HUES6 (cell line): ENCODE data around the gene KIAA1328.
"Not testable (repeated sequence)": the region's sequence is repeated elsewhere in the genome, so short reads cannot be mapped to it uniquely, and the experiment has no call there.

ENCODE experiments used
- H3K27ac ChIP-seq: 2 replicates; pipeline ENCODE4 v1.7.0; 2013; ENCODE audit warnings: low read depth, mild to moderate bottlenecking, low read length, inconsistent platforms
- H3K27me3 ChIP-seq: 2 replicates; pipeline ENCODE4 v1.6.1; 2013; ENCODE audit warnings: low read length; ENCODE audit not compliant: control insufficient read depth, insufficient read depth
- H3K36me3 ChIP-seq: 2 replicates; pipeline ENCODE4 v1.6.1; 2013; ENCODE audit warnings: low read length; ENCODE audit not compliant: control insufficient read depth, insufficient read depth
- H3K4me1 ChIP-seq: 2 replicates; pipeline ENCODE4 v1.6.1; 2013; ENCODE audit warnings: low read length; ENCODE audit not compliant: control insufficient read depth, insufficient read depth
- H3K4me3 ChIP-seq: 2 replicates; pipeline ENCODE4 v1.5.1; 2013; ENCODE audit warnings: low read depth, low read length
- H3K9ac ChIP-seq: one replicate; pipeline ENCODE4 v1.6.1; 2013; ENCODE audit warnings: mild to moderate bottlenecking, low read length
- H3K9me3 ChIP-seq: 2 replicates; pipeline ENCODE4 v1.6.1; 2013; ENCODE audit warnings: low read depth, low read length; ENCODE audit not compliant: control insufficient read depth, insufficient read depth

Gene KIAA1328

GRCh38 chr18:37138456-37138855 is 309.5 kb downstream of the KIAA1328 start:
- Histone ChIP-seq H3K9ac (no peak overlapping the region), H3K4me1 (peaks cover 19% of the 10 kb centered on the region; the same call in 1 of the 2 replicates), H3K27ac (no peak overlapping the region), H3K9me3 (0 out of 2 replicates have a peak, but pooled peaks cover 4% of the 10 kb centered on the region), H3K27me3 (no peaks in the 10 kb centered on the region), H3K36me3 (no peaks in the 10 kb centered on the region), H3K4me3 (no peak overlapping the region)

- 0 out of 2 replicates have a peak, but pooled peaks cover 3% of the 10 kb centered on the region for H3K9me3 ChIP-seq
- no peaks in the 10 kb centered on the region for H3K27me3 ChIP-seq
- no peak overlapping the region for H3K4me3 ChIP-seq
- H3K27ac ChIP-seq: no peak overlapping the region; the same call in 1 of the 2 replicates
- H3K4me1 ChIP-seq: peaks cover 19% of the 10 kb centered on the region; the same call in 1 of the 2 replicates
- H3K36me3 ChIP-seq: no peaks in the 10 kb centered on the region
- H3K9ac ChIP-seq: no peak overlapping the region
Measured at GRCh38 chr18:37139876-37140275, 310.9 kb downstream of the KIAA1328 start.

GRCh38 chr18:37144921-37145320 is 316.0 kb downstream of the KIAA1328 start:
- Histone ChIP-seq H3K27ac (no peak overlapping the region), H3K9me3 (no peaks in the 10 kb centered on the region), H3K36me3 (no peaks in the 10 kb centered on the region), H3K9ac (no peak overlapping the region), H3K4me1 (peaks cover 7% of the 10 kb centered on the region; the same call in 1 of the 2 replicates), H3K27me3 (no peaks in the 10 kb centered on the region), H3K4me3 (no peak overlapping the region)

GRCh38 chr18:37156330-37156942 is 327.5 kb downstream of the KIAA1328 start:
- no peaks in the 10 kb centered on the region for H3K36me3 ChIP-seq
- H3K9ac ChIP-seq: no peak overlapping the region
- no peak overlapping the region for H3K4me3 ChIP-seq
- peaks cover 22% of the 10 kb centered on the region for H3K4me1 ChIP-seq
- no peak overlapping the region for H3K27ac ChIP-seq
- no peaks in the 10 kb centered on the region for H3K9me3 ChIP-seq
- H3K27me3 ChIP-seq: no peaks in the 10 kb centered on the region

- Histone ChIP-seq H3K9ac (no peak overlapping the region), H3K36me3 (no peaks in the 10 kb centered on the region), H3K4me1 (peaks cover 30% of the 10 kb centered on the region), H3K27ac (peak overlapping the region; percentile 48), H3K27me3 (no peaks in the 10 kb centered on the region), H3K9me3 (0 out of 2 replicates have a peak, but pooled peaks cover 2% of the 10 kb centered on the region), H3K4me3 (no peak overlapping the region)
Measured at GRCh38 chr18:37160038-37160820, 331.3 kb downstream of the KIAA1328 start.

GRCh38 chr18:37161491-37161890 is 332.6 kb downstream of the KIAA1328 start:
- Histone ChIP-seq H3K9me3 (0 out of 2 replicates have a peak, but pooled peaks cover 2% of the 10 kb centered on the region), H3K9ac (no peak overlapping the region), H3K4me3 (no peak overlapping the region), H3K27me3 (no peaks in the 10 kb centered on the region), H3K27ac (no peak overlapping the region), H3K4me1 (peaks cover 30% of the 10 kb centered on the region), H3K36me3 (no peaks in the 10 kb centered on the region)

GRCh38 chr18:37162551-37162950 is 333.6 kb downstream of the KIAA1328 start:
- H3K27me3 ChIP-seq: no peaks in the 10 kb centered on the region
- no peak overlapping the region for H3K9ac ChIP-seq
- peaks cover 30% of the 10 kb centered on the region for H3K4me1 ChIP-seq
- no peak overlapping the region for H3K4me3 ChIP-seq
- H3K9me3 ChIP-seq: 0 out of 2 replicates have a peak, but pooled peaks cover 2% of the 10 kb centered on the region
- H3K36me3 ChIP-seq: no peaks in the 10 kb centered on the region
- H3K27ac ChIP-seq: no peak overlapping the region

GRCh38 chr18:37163119-37163518 is 334.2 kb downstream of the KIAA1328 start:
- Histone ChIP-seq H3K27me3 (no peaks in the 10 kb centered on the region), H3K4me1 (peaks cover 30% of the 10 kb centered on the region), H3K4me3 (no peak overlapping the region), H3K36me3 (no peaks in the 10 kb centered on the region), H3K27ac (no peak overlapping the region), H3K9me3 (0 out of 2 replicates have a peak, but pooled peaks cover 2% of the 10 kb centered on the region), H3K9ac (no peak overlapping the region)

- H3K27me3 ChIP-seq: no peaks in the 10 kb centered on the region
- H3K9me3 ChIP-seq: 0 out of 2 replicates have a peak, but pooled peaks cover 2% of the 10 kb centered on the region
- peaks cover 7% of the 10 kb centered on the region; the same call in 1 of the 2 replicates for H3K4me1 ChIP-seq
- H3K4me3 ChIP-seq: no peak overlapping the region
- H3K27ac ChIP-seq: no peak overlapping the region
- no peak overlapping the region for H3K9ac ChIP-seq
- H3K36me3 ChIP-seq: no peaks in the 10 kb centered on the region
Measured at GRCh38 chr18:37166491-37166890, 337.6 kb downstream of the KIAA1328 start.

GRCh38 chr18:37166966-37167365 is 338.0 kb downstream of the KIAA1328 start:
- H3K27ac ChIP-seq, H3K4me3 ChIP-seq, H3K9ac ChIP-seq, H3K4me1 ChIP-seq, H3K36me3 ChIP-seq, H3K9me3 ChIP-seq, H3K27me3 ChIP-seq: not testable (repeated sequence)

- H3K9ac ChIP-seq: no peak overlapping the region
- no peak overlapping the region for H3K4me3 ChIP-seq
- H3K4me1 ChIP-seq: peaks cover 11% of the 10 kb centered on the region
- no peak overlapping the region for H3K27ac ChIP-seq
- no peaks in the 10 kb centered on the region for H3K27me3 ChIP-seq
- H3K9me3 ChIP-seq: no peaks in the 10 kb centered on the region
- no peaks in the 10 kb centered on the region for H3K36me3 ChIP-seq
Measured at GRCh38 chr18:37170984-37171383, 342.1 kb downstream of the KIAA1328 start.
